ENCODE results near the gene DLG5.

DLG5 gene

DNA sequence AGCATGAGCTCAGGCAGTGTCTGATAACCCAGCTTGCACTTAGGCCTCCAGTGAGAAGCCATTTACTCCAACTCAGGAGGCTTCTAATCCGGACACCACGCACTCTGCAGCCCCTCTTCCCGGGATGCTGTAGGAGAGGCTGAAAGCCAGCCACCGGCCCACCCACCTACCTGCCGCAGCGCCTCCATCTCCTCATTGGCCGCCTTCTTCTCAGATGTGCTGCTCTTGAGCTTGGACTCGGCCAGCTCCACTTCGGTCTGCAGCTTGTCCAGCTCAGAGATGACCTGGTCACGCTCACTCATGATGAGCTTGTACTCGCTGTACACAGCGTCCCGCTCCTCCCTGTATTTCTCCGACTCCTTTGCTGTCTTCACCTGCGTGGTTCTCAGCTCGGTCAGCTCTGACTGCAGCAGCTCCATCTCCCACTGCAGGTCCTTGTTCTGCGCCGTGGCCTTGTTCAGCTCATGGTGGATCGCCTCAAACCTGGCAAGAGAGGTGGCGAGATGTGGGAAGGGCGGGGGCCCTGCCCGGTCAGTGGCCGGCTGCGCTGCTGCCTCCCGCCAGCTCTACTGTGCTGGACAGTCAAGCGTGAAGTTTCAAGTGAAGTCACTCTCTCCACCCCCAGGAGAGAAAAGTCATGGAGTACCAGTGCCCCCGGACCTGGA is 84.7 kb downstream of the DLG5 start:
- no peak for DNase-seq

DNA sequence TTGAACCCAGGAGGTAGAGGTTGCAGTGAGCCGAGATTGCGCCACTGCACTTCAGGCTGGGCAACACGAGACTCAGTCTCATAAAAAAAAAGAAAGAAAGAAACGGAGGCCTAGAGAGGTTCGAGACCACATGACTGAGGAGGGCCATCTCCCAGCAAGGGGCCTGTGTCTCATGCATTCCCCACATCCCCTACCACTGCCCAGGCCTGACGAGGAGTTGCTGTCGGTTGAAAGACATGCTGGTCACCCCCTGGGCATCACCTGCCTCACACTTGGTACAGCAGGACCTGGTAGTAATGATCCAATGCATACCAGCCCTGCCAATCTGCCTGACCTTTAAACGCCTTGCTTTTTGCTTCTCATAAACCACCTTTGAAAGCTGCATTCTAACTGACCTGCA is 85.9 kb downstream of the DLG5 start:
- DNase-seq: no peak

DNA sequence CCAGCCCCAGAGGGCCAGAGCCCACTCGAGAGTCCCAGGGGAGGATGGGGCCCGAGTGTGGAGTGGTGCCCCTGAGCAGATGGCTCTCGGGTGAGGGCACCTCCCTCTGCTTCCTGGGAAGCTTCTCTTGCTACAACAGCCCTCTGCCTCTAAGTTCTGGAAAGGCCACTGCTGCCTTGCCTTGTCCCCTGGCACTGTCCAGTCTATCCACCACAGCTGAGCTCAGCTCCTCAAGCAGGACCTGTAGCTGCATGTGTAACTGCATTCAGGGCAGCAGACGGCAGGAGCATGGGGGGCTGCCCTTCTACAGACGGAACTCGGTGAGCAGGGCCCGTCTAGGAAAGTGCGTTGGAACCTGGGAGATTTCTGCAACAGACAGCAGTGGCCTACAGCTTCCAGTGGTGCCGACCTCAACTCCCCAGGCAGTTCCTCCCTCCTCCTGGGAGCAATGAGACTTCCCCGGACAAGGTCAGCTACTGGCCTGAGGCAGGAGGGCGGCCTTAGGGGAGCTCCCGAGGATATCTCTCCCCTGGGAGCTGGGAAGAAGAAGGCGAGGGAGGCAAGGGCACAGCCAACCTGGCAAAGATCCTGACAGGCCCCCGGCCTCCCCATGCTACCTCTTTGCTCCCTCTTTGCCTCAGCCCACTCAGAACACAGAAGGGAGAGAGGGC is 88.5 kb downstream of the DLG5 start:
- DNase-seq: no peak

DNA sequence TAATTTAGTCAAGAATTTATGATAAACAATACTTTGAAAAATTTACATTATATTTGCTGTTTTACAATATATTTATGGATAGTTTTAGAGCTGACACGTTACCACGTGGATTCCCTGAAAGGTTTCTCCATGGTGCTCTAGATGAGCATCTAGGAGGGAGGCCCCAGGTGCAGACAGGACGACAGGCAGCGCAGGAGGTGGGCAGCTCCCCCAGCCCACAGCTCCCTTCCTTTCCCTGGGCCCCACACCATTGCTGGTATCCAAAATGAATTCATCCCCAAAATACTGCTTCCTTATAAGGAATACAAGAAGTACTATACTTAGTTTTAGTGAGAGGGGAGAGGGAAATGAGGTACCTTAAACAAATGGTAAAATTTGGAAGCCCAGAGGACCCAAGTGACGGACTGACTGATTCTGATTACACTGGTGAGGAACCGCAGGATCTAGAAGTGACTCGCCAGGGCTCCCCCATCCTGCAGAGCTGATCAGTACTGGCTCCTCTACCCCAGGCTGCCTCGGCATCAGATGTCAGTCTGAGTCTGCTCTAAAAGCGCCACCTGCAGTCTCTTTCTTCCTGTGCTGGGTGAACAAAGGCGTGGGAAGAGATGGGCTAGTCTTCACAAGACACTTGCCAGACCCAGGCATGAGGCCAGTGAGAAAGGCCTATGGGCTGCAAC is 89.2 kb downstream of the DLG5 start:
- no peak for DNase-seq

DNA sequence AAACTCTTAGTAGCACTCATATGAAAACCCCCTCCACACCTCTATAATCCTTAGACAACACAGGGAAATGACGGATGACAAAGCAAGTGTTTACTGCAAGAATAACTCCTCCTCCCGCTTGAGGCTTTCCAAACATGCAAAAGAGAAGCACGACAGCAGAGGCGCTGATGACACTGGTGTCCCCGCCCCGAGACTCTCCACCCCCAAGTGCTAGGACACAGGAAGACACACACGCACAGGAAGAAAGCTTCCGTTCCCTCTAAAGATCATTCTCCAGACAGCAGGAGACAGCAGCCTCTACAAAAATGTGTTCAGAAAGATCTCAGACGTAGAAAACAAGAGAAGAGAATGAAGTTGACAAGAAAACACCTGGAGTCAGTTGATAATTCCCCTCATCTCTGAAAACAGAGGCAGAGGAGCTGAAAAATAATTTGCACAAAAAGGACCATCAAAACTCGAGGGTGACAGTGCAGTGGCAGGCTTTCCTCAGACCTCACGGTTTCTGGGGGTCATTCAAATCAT is 90.2 kb downstream of the DLG5 start:
- DNase-seq: no peak

DNA sequence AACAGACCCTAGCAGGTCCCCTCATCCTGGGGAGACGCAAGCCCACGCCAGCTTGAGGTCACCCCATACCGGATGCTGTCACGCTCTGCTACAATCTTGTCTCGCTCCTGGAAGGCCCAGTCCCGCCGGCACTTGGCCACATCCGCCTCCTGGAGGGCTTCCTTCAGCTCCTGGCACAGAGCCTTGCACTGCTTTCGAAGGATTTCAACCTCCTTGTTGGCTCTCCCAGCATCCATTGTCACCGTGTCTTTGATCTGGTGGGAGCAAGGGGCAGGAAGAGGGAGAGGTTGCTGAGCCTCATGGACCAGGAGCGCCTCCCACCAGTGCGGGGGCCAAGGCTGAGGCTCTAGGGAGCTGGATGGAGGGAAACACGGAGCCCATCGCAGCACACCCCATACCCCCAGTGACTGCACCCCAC is 90.9 kb downstream of the DLG5 start:
- DNase-seq: no peak

DNA sequence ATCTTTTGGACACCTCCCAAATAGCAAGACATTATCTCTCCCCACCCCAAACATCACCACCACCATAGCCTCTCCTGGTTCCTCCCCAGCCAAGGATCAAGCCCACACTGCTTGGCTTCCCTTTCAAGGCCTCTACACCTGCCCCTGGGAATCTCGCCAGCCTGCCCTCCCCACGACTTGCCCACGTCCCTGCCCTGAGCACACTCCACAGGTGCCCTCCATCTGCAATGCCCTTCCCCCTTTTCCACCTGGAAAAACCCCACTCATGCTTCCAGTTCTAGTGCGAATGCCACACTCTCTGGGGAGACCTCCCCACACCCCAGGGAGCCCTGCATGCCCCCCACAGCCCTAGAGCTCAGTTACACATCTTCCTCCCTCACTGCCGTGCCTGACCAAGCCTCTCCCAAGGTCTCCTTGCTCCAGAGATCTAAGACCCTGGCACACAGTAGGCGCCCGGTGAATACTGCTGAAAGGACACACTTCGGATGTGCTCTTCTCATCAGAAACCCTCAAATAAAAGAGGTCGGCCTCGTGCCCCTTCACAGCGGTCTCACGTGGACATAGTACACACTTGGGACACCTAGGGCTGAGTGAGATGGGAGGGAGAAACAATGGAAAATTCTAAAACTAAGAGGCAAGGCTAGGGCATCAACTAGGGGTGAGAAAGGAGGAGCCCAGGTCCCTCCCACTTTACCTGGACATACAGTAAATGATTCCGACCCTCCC is 91.4 kb downstream of the DLG5 start:
- DNase-seq: no peak

DNA sequence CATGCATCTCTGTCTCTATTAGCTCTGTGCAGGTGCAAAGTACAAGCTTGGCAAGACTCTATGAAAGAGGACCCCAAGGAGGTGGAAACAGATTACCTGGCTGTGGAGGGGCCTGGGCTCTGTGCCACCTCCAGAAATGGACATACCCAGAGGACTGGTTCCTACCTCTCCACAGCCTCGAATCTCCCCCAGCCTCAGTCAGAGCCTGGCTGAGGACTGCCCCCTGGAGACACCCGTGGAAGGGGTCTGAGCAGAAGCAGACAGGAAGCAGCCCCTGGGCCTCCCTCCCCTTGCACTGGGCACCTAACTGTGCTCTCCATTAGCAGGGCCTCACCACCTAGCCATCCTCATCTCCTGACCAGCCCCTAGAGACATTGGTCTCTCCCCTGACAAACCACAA is 92.0 kb downstream of the DLG5 start:
- DNase-seq: no peak

DNA sequence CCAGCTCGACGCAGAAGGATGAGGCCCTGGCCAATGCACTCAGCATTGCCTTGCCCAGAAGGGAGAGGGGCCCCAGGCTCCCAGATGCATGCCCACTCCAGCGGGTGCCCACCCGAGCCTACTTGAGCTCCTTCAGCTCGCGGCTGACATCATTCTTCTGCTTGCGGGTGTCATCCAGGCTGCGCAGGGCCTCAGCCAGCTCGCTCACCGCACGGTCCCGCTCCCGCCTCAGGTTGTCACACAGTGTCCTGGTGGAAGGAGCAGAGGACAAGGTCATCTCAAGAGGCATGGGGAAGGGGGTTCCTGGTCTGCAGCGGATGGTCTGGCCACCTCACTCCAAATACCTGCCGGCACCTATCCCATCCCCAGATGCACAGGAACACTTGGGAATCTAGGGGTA is 92.8 kb downstream of the DLG5 start:
- no peak for DNase-seq

DNA sequence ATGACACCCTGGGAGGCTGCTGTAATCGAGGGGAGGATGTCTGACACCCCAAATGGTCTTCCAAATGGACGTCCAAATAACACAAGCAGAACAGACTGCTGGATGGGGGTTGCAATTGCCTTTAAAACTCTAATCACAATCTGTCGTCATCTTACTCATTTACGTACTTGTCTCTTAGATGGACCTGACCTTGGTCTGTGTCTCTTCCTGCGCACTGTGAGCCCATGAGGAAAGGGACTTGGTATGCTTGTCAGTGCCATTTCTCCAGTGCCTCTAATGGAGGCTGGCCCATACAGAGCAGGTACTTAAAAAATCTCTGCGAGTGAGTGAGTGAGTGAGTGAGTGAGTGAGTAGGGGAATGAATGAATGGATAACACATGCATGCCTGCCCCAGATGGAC is 93.3 kb downstream of the DLG5 start:
- DNase-seq: no peak

DNA sequence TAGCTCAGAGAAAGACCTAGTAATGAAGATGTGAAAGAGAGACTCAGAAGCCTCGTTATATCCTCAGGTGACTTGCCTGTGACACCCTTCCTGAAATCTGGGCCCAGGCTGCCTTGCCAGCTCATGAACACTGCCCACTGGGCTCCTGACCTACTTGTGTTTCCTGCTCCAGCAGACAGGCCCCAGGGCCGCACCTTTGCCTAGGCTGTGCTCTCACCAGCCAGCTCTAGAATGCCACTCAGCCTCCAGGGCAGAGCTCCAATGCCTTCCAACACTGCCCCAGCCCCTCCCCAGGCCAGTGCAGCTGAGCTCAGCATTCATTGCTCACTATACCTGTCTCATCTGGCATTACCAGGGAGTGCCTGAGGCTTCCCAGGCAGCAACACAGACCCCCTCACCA is 94.3 kb downstream of the DLG5 start:
- DNase-seq: no peak

DNA sequence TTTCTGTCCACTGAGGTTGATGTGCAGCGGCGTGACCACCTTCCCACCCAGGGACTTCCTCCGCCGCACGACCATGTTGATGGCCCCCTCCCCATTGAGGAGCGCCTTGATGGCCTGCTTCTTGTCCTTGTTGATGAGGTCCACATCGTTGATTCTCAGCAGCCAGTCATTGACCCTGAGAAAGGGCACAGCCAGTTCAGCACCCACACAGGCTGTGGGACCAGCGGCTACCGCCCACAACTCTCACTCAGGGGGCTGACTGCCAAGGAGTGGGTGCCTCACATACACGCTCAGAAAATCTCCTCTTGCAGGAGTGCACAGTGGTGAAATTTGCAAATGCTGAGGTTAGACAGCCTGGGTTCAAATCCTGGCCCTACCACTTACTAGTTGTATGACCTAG is 97.2 kb downstream of the DLG5 start:
- DNase-seq: no peak

DNA sequence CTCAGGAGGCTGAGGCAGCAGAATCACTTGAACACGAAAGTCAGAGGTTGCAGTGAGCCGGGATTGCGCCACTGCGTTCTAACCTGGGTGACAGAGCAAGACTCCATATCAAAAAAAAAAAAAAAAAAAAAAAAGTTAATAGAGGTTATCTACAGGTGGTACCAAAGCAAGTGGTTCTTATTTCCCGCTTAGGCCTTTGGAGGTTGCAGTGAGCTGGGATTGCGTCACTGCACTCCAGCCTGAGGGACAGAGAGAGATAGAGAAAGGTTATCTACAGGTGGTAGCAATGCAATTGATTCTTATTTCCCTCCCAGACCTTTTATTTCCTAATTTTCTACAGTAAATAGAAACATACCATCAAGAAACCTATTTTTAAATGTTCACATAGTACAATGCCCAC is 98.2 kb downstream of the DLG5 start:
- no peak for DNase-seq

DNA sequence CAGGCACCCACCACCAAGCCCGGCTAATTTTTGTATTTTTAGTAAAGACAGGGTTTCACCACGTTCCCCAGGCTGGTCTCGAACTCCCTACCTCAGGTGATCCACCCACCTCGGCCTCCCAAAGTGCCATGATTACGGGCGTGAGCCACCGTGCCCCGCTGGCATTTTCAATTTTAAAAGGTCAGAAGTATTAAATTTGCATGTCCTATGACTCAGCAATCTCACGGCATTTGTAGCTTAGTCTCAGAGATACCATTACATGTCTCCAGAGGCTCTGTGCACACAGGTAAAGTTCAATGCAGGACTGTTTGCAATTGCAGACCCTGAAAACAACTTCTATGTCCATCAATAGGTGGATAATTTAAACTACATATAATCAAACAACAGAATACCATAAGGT is 99.2 kb downstream of the DLG5 start:
- no peak for DNase-seq

DNA sequence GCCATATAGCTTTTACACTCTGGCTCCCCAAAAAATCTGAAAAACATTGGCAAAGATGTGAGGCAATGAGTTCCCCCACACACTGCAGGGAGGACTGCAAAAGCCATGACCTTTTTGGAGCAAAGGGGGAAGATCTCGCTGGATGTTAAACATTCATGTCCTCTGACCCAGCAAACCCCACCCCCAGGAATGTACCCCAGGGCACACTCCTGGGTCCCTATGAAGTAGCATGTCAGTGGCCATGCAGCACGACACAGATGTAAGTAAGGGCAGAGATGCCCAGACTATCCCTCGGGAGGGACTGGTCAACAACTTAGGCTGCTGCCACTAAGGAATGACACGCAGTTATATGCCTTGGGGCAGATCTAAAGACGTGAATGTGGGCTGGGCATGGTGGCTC is 100.6 kb downstream of the DLG5 start:
- no peak for DNase-seq

DNA sequence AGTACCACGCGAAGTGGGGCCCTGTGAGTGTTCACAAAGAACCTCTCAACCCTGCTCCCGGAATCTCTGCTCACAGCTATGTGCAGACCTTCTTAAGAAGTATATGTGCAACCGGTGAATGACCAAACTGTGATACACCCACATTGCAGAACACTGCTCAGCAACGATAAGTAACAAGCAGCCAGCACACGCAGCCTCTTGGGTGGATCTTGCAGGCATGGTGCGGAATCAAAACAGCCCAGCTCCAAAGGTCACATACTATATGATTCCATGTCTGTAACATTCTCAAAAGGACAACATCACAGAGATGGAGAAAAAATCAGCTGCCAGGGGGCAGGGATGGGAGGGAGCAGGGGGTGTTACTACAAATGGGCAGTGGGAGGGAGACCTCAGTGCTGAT is 101.6 kb downstream of the DLG5 start:
- no peak for DNase-seq

DNA sequence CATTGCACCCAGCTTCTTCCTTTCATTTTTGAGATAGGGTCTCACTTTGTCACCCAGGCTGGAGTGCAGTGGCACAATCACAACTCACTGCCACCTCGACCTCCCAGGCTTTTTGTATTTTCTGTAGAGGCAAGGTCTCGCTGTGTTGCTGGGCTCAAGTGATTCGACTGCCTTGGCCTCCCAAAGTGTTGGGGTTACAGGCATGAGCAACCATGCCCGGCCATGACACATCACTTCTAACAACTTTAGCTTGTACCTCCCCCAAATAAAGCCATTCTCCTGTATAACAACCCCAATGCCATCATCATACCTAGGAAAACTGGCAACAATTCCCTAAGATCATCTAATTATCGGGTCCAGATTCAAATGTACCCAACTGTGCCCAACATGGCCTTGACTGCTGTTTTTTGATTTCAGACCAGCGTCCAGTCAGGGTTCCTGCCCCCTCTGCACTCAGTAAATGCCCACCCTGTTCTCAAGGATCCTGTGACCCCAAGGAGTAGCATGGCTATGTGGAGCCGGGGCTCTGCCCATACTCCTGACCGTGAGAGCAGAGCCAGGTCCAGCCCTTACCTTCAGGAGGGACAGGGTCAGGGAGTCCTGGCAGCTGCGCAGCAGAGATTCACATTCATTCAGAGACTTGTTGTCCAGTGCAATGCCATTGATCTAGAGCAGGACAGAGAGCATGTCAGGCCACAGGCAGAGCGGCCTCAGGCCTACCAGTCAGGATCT is 102.6 kb downstream of the DLG5 start:
- no peak for DNase-seq

DNA sequence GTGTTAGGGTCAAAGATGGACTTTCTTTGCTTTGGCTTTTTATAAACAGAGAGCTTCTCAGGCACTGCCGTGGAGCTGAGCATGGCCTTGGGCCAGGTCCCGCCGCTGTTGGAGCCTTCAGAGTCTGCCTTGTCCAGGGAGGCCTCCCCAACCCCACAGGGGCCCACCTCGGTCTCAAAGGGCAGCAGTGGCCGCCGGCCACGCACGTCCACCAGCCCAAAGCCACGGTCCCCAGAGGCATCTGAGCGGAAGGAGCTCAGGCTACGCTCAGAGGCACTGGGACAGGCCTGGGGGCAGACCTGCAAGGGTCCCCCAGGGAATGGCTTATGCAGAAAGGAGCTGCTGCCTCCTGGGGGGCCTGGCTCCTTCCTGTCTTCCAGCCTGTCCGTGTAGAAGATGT is 105.0 kb downstream of the DLG5 start:
- DNase-seq: no peak

DNA sequence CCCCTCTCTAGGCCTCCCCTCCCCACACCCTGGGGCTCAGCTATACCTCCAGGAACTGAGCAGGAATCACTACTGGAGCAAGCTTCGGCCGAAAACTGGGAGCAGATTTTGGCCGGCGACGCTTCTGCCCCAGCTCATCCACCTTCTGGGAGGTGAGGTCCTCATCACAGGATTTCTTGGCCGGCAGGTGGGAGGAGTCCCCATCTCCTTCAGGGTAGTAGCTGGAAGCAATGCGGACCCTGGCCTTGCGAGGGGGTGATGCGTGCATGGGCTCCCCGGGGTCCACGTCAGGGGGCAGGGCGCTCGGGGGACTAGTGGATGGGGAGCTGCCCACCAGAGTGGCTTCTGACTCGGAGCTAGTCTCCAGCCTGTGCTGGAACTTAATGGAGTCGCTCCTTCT is 105.5 kb downstream of the DLG5 start:
- DNase-seq: no peak

DNA sequence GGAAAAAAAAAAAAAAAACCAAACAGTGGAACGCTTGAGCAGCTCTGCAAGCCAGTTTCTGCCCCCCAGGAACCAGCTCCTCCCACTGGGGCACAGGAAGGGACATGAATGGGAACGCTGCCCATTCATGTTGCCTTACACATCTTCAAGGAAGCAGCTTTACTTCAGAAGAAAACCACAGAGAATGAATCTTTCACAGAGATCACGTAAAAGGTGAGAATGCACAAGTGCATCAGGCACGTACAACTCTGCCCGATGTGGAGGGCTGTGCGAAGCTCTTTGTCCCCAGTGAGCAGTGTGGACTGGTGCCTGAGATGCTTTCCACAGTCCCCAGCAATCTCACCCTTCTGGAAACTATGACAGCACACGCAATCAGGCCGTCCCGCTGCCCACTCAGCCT is 106.2 kb downstream of the DLG5 start:
- DNase-seq: no peak

DNA sequence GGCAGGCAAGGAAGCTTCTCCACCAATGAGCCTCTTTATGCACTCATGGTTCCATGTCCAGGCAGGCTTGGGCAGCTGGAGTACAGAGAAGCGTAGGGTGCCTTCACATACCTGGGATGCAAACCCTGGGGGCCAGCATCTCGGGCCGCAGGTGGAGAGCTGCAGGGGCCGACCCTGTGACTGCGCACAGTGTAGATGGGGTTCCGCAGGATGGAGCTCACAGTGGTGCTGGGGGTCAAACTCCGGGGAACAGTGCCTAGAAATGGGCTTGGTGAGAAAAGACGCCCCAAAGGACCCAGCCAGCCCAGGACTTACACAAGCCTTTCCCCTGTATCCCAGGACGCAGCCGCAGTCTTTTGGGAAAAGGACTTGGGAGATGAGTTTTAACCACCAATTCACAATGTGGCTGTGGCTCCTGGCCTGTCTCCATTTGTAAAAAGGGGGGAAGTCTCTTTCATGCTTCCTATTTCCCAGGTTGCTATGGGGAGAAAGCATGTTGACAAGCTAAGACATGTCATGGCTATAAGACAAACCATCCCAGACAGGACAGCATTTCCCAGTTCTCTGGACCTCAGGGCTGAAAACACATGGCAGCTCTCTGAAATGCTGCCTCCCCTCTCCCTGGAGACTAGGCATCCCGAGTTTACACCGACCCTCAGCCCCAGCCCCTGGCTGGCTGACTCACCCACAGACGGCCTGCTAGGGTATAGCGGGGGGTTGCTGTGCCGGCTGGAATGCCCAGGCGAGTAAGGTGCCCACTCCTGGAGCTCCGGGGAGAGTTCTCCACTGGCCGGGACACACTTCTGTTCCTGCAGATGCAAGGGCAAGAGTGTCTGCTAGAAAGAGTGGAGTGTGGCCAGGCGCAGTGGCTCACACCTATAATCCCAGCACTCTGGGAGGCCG is 107.1 kb downstream of the DLG5 start:
- DNase-seq: no peak

DNA sequence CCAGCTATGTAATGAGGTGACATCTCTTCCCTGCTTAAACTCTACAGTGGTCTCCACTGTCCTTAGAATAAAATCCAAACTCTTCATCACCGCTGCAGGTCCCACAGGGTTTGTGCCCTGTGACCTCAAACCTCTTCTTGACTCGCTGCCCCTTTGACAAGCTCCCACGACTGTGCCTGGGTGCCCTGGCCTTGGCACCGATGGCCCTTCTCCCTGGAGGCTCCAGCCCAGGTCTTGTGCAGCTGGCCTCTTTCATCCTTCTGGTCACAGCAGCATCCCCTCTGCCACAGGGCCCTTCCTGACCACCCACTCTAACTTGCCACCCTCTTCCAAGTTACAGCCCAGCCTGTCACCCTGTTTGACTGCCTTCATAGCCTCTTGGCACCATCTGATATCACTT is 108.2 kb downstream of the DLG5 start:
- no peak for DNase-seq

Measured in NCI-H1105 treated with DMSO at 0.1 percent for 48 hours (cell line).